GM12892 (cell line): Measurements from ENCODE around the gene FBLIM1.

Experiments
- POLR2A ChIP-seq: IDR thresholded peaks from 2 replicates; pipeline ENCODE4 v1.6.1; 2011; ENCODE audit warnings: low read depth, low read length, control low read depth
- POLR2AphosphoS5 ChIP-seq: IDR thresholded peaks from 2 replicates; pipeline ENCODE4 v1.6.1; 2011; ENCODE audit warnings: low read depth, low read length, control low read depth
- TAF1 ChIP-seq: IDR thresholded peaks from 2 replicates; pipeline ENCODE4 v1.6.1; 2011; ENCODE audit warnings: low read depth, mild to moderate bottlenecking, control low read depth, low read length, borderline replicate concordance

DNA sequence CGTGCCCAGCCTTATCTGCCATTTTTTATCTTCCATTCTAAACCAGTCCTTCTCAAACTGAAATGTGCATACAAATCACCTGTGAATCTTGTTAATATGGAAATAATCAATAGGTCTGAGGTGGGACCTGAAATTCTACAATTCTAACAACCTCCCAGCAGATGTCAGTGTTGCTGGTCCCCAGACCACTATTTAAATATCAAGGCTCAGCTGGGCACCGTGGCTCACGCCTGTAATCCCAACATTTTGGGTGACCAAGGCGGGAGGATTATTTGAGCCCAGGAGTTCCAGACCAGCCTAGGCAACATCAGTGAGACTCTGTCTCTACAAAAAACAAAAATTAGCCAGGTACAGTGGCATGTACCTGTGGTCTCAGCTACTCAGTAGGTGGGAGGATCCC lies 44.8 kb downstream of the FBLIM1 start:
- TF ChIP-seq POLR2AphosphoS5 (no peak), POLR2A (no peak), TAF1 (no peak)
